ENCODE measurements around the gene SAE1. TPM values are rescaled to one million over a fixed set of nuclear protein-coding genes. Genes with fewer than 3 reads are reported as not detected.

The SAE1 gene
- total and polyA plus RNA-seq, 2 of the 4 experiments (the other 2 are of a cell fraction), result 165 to 184 TPM

DNA sequence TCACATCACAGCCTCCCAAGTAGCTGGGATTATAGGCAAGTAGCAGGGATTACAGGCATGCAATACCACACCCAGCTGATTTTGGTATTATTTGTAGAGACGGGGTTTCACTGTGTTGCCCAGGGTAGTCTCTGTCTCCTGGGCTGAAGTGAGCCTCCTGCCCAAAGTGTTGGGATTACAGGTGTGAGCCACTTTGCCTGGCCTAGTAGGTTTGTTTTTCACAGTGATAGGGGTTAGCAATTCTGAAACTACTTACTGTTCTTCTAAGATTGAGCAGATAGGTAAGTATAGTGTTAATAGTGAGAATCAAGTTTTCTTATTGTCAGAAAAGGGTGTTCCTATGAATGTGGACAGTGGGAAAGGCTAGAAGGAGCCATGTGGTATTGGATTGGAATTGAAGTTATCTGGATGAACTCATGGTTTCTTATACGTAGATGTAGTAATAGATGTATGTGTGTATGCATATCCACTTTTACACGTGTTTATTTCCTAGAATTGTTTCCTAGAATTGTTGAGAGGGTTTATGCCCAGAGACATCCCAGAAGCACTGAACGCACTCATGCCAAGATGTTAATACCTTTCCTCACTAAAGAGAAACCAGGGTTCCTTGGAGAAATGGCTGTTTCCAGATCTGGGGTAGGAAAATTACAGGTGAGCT lies 49.1 kb downstream of the SAE1 start:
- no peak overlapping the region for H4K91ac ChIP-seq (ENCODE audit: insufficient read depth, low read depth, low read length)
- H3K23ac ChIP-seq (ENCODE audit: low read depth, low read length), result no peak overlapping the region
- no peak for ATAC-seq (ENCODE audit: low read depth)
- H3K4me3 ChIP-seq (ENCODE audit: insufficient read depth, low read depth, low read length), result no peak overlapping the region
- no peak overlapping the region for H3K9ac ChIP-seq (ENCODE audit: low read depth, low read length)
- no peak overlapping the region for H2BK120ac ChIP-seq (ENCODE audit: low read depth, low read length)
- no CpG with 5 or more reads among the region's 4 CpGs for WGBS, 2 experiments (ENCODE audit: extremely low coverage in 2 of 2, insufficient read length in 1 of 2)
- no peak overlapping the region for H3K27ac ChIP-seq (ENCODE audit: insufficient read depth, low read length)
- H3K14ac ChIP-seq (replicated peaks; ENCODE audit: low read depth, low read length), result no peak overlapping the region
- H2BK5ac ChIP-seq (ENCODE audit: low read depth, low read length, poor library complexity, severe bottlenecking), result no peak overlapping the region
- peaks cover 52 to 74% of the 10 kb centered on the region in 2 experiments for H3K79me1 ChIP-seq (ENCODE audit: low read depth in 1 of 2, low read length in 2 of 2)
- no peak overlapping the region for H3K18ac ChIP-seq (ENCODE audit: low read depth, low read length)
- peaks cover 49% of the 10 kb centered on the region for H4K20me1 ChIP-seq (ENCODE audit: insufficient read depth, low read length)
- no peaks in the 10 kb centered on the region for H3K27me3 ChIP-seq (ENCODE audit: control insufficient read depth, insufficient read depth, low read length)
- no peak for DNase-seq
- H2BK20ac ChIP-seq (ENCODE audit: low read depth, low read length), result no peak overlapping the region
- H3K9me1 ChIP-seq (ENCODE audit: insufficient read depth, low read length), result peaks cover 18% of the 10 kb centered on the region
- H3K4me2 ChIP-seq (ENCODE audit: low read depth, low read length), result no peak overlapping the region
- dilution Hi-C loops (cut with HindIII; ENCODE audit: low sequenced_read_pairs, unreplicated experiment) (no loop called here), in situ Hi-C loops (cut with MboI; ENCODE audit: low sequenced_read_pairs) (no loop called here), intact Hi-C loops (cut with micrococcal nuclease) (no loop called here)
- H4K8ac ChIP-seq (ENCODE audit: low read depth in 2 of 2, low read length in 2 of 2), result no peak overlapping the region
- peaks cover 10% of the 10 kb centered on the region for H3K4me1 ChIP-seq (ENCODE audit: control insufficient read depth, insufficient read depth, low read length)
- H2AK9ac ChIP-seq (replicated peaks; ENCODE audit: low read depth, low read length, poor library complexity), result no peak overlapping the region
- POLR2A ChIA-PET (ENCODE audit: unreplicated experiment), result no interaction called here
- H2AFZ ChIP-seq (replicated peaks; ENCODE audit: low read length, poor library complexity), result no peak overlapping the region
- H3K4ac ChIP-seq (ENCODE audit: low read depth, low read length), result no peak overlapping the region
- H4K5ac ChIP-seq (ENCODE audit: low read depth, low read length), result no peak overlapping the region
- BruUV-seq (replicated peaks), result no TSS peak
- H3K36me3 ChIP-seq (ENCODE audit: control insufficient read depth, insufficient read depth, low read length), result peaks cover 17% of the 10 kb centered on the region
- CTCF ChIA-PET, result no interaction called here
- H2AK5ac ChIP-seq (ENCODE audit: low read depth, low read length), result no peak overlapping the region
- H3K9me3 ChIP-seq (ENCODE audit: control insufficient read depth, insufficient read depth, low read length), result no peaks in the 10 kb centered on the region
- H3K56ac ChIP-seq (ENCODE audit: extremely low read depth, insufficient read depth, low read length), result no peak overlapping the region
- H2BK15ac ChIP-seq (ENCODE audit: low read depth, low read length), result no peak overlapping the region
- no peak for TF ChIP-seq MAFK (IDR thresholded peaks at IDR 0.05; ENCODE audit: low read depth, low read length)

All from IMR-90 (cell line).